ENCODE results near the gene TTC23L.

GRCh38 chr5:34833090-34833489 is 5.9 kb upstream of the TTC23L start:
- no peak for TF ChIP-seq CTCF (conservative IDR thresholded peaks at IDR 0.05; ENCODE audit: low read depth in 2 of 2)
- no peak for TF ChIP-seq EZH2phosphoT487 (IDR thresholded peaks at IDR 0.05; ENCODE audit: unreplicated experiment)
- no peak for TF ChIP-seq ETS1 (IDR thresholded peaks at IDR 0.05)
- TF ChIP-seq CREB1 (CRISPR knock-in tag; IDR thresholded peaks at IDR 0.05; ENCODE audit: low read depth): no peak
- TF ChIP-seq POLR2AphosphoS5 (IDR thresholded peaks at IDR 0.05; ENCODE audit: low read depth): no peak
- TF ChIP-seq EZH2 (IDR thresholded peaks at IDR 0.05; ENCODE audit: low read depth, unreplicated experiment): no peak
- no peak for TF ChIP-seq REST (IDR thresholded peaks at IDR 0.05; ENCODE audit: unreplicated experiment)
- no peak for TF ChIP-seq NANOG (IDR thresholded peaks at IDR 0.05; ENCODE audit: borderline replicate concordance)
- no peak for TF ChIP-seq ZNF331 (CRISPR knock-in tag; IDR thresholded peaks at IDR 0.05; ENCODE audit: low read depth)
- TF ChIP-seq JUNB (IDR thresholded peaks at IDR 0.05; ENCODE audit: unreplicated experiment): no peak
